Gastroesophageal sphincter (tissue), 4 donors: ENCODE results near the gene SLC35F1. TPM values are rescaled to one million over a fixed set of nuclear protein-coding genes. Genes with fewer than 3 reads are reported as not detected.

ENCODE experiments used
- ATAC-seq: fragments of 150-250 bp; one replicate; pipeline ENCODE4 v1.9.1; 2016; ENCODE audit warnings: mild to moderate bottlenecking, moderate library complexity
- H3K27ac ChIP-seq, 4 donors: fragments of 200-600 bp; sonication (generic) in 3 of 4; 1 replicate in 3 of 4; 2 replicates in 1 of 4; pipeline ENCODE4 v1.5.1; 2016 to 2019
- H3K27me3 ChIP-seq: fragments of 200-600 bp; sonication (generic); one replicate; pipeline ENCODE4 v1.5.1; 2019
- H3K36me3 ChIP-seq, 2 donors: fragments of 200-600 bp; sonication (generic); one replicate each; pipeline ENCODE4 v1.5.1; 2019; ENCODE audit warnings: control low read depth in 1 of 2
- H3K4me1 ChIP-seq, 3 donors: fragments of 200-600 bp; sonication (generic); 1 replicate in 2 of 3; 2 replicates in 1 of 3; pipeline ENCODE4 v1.5.1; 2016 to 2019; ENCODE audit warnings: control low read depth in 2 of 3
- H3K4me3 ChIP-seq, 2 donors: fragments of 200-600 bp; sonication (generic); one replicate each; pipeline ENCODE4 v1.5.1; 2019; ENCODE audit warnings: mild to moderate bottlenecking in 1 of 2, moderate library complexity in 1 of 2
- H3K9me3 ChIP-seq, 3 donors: fragments of 200-600 bp; sonication (generic); one replicate each; pipeline ENCODE4 v1.5.1; 2017 to 2019; ENCODE audit warnings: control low read depth in 2 of 3
- CTCF ChIP-seq, 4 experiments: fragments of 200-600 bp in 2 of 4; fragments of 450-650 bp in 2 of 4; sonication (generic) in 1 of 4; IDR thresholded peaks; one replicate each; pipeline ENCODE4 v1.5.1; 2017 to 2019; ENCODE audit warnings: antibody characterized with exemption in 4 of 4, mild to moderate bottlenecking in 2 of 4, moderate library complexity in 2 of 4
- EP300 ChIP-seq: sonication (generic); formaldehyde crosslinking; IDR thresholded peaks from one replicate; pipeline ENCODE4 v1.6.1; 2017; ENCODE audit warnings: antibody characterized with exemption, mild to moderate bottlenecking
- POLR2A ChIP-seq, 2 donors: fragments of 450-650 bp; IDR thresholded peaks; one replicate each; pipeline ENCODE4 v1.6.1; 2017; ENCODE audit warnings: antibody characterized with exemption in 2 of 2, mild to moderate bottlenecking in 2 of 2, moderate library complexity in 1 of 2
- POLR2AphosphoS5 ChIP-seq: sonication (generic); formaldehyde crosslinking; IDR thresholded peaks from one replicate; pipeline ENCODE4 v1.6.1; 2017; ENCODE audit warnings: antibody characterized with exemption
- WGBS, 2 donors: methylation state at CpG; one replicate each; pipeline ENCODE4 v1.1.5; 2018; ENCODE audit warnings: low coverage in 1 of 2; 5-methylcytosine and 5-hydroxymethylcytosine counted together
- total RNA-seq, 4 donors: library from RNA; depleted of rRNA; stranded (reverse); fragments of >200 nt; gene quantifications; one replicate each; pipeline ENCODE4 v1.1.0, GENCODE V29; 2016

Gene SLC35F1
- total RNA-seq, 4 donors from 2014 or later = 4.3 to 7.4 (median 5.9) TPM

DNA sequence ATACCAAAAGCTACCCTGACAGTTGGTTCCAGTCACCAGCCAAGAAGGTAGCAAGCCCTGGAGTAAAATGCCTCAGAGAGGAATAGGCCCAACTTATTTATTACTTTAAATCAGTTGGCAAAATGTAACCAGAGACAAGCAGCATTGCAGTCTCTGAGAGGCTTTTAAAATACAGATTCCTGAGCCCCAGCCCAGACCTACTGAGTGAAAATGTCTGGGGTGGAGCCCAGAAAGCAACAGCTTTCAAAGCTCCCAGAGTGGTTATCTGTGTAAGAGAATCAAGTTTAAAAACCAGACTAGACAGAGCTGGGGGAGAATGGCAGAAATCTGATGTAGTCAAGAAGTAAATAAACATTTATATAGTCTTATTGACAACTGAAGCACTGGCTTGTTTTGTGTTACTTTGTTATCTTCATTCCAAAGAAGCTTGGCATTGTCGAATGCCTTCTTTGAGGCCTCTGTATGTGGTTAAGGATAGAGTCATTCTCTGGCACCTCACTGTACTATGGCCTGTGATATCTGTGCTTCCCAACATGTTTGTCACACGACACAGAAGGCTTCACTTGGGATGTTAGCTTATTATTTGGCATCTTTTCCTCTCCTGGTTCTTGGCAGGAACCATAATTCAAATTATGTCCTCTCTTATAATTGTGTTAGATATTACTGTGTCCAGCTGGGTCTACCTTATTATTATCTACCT is 313.5 kb downstream of the SLC35F1 start:
- 79 to 100% methylated on average over 2 of the region's 2 CpGs for WGBS, 2 donors
- H3K27ac ChIP-seq = no peak overlapping the region
- no peak overlapping the region for H3K4me3 ChIP-seq
- no peaks in the 10 kb centered on the region for H3K27me3 ChIP-seq
- no peak for TF ChIP-seq CTCF (IDR thresholded peaks at IDR 0.05)
- TF ChIP-seq EP300 = no peak
- no peak for TF ChIP-seq POLR2AphosphoS5
- no peak for TF ChIP-seq POLR2A (IDR thresholded peaks at IDR 0.05)
- no peaks in the 10 kb centered on the region for H3K9me3 ChIP-seq
- no peak for ATAC-seq
- no peaks in the 10 kb centered on the region for H3K36me3 ChIP-seq
- no peaks in the 10 kb centered on the region for H3K4me1 ChIP-seq

DNA sequence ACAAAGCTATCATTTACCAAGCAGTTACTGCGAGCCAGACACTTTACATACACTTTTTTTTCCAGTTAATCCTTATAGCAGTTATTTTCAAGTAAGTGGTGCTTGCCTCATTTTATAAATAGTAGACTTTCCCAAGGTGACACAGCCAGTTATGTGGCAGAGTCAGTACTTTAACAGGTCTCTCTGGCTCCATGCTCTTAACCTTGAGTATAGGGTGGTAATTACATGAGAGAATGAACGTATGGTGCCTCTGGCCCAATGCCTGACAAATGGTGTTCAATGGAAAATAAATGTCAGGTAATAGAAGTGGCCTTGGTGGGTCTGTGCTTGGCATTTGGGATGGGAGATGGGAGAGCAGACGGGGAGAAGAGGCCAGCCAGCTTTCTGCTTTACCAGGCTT is 316.3 kb downstream of the SLC35F1 start:
- Histone ChIP-seq H3K4me3 (no peak overlapping the region), H3K36me3 (no peaks in the 10 kb centered on the region), H3K27ac (no peak overlapping the region), H3K27me3 (no peaks in the 10 kb centered on the region), H3K9me3 (no peaks in the 10 kb centered on the region), H3K4me1 (no peaks in the 10 kb centered on the region)
- WGBS, 2 donors = 62 to 67% methylated on average over 1 to 3 of the region's 3 CpGs
- ATAC-seq = no peak
- TF ChIP-seq POLR2A (IDR thresholded peaks at IDR 0.05) = no peak
- no peak for TF ChIP-seq POLR2AphosphoS5
- no peak for TF ChIP-seq EP300
- TF ChIP-seq CTCF (IDR thresholded peaks at IDR 0.05) = no peak

- no peak overlapping the region for H3K27ac ChIP-seq
- no peaks in the 10 kb centered on the region for H3K4me1 ChIP-seq
- no peaks in the 10 kb centered on the region for H3K36me3 ChIP-seq
- ATAC-seq = no peak
- TF ChIP-seq POLR2A (IDR thresholded peaks at IDR 0.05) (no peak), CTCF (IDR thresholded peaks at IDR 0.05) (no peak), POLR2AphosphoS5 (no peak), EP300 (no peak)
- no peaks in the 10 kb centered on the region for H3K9me3 ChIP-seq
- 43 to 76% methylated on average over 2 of the region's 3 CpGs for WGBS, 2 donors
- no peaks in the 10 kb centered on the region for H3K27me3 ChIP-seq
- H3K4me3 ChIP-seq = no peak overlapping the region
Measured at GRCh38 chr6:118228886-118229285, 321.8 kb downstream of the SLC35F1 start.

DNA sequence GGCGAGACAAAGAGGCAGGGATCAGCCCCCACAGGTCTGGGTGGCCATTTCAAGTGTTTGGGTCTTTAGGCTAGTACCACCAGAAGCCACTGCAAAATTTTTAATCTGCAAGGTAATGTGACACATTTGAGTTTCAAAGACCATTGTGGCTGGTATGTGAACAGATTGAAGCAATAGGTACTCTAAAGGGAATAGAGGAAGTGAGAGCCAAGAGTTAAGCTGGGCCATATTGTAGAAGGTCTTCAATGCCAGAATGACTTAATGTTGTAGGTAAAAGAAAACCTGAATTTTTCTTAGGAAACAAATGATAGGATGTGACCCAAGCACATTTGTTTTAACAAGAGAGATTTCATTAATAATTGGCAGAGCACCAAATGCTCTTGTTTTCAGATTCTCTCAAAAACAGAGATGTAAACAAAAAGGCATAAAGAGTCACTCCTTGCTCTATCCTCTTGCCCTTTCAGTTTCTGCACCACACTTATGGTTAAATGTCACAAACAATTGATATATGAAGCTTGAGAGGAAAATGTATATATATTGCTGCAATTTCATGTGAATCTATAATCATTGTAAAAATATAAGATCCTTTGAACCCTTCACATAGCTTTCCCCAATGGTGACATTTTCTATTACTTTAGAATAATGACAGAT is 333.9 kb downstream of the SLC35F1 start:
- H3K4me3 ChIP-seq = no peak overlapping the region

More for the DNA sequence above, 333.9 kb downstream of the SLC35F1 start:
- no peaks in the 10 kb centered on the region for H3K9me3 ChIP-seq
- H3K4me1 ChIP-seq = no peaks in the 10 kb centered on the region
- TF ChIP-seq CTCF (IDR thresholded peaks at IDR 0.05) = no peak
- TF ChIP-seq POLR2A (IDR thresholded peaks at IDR 0.05) = no peak
- TF ChIP-seq EP300 = no peak
- TF ChIP-seq POLR2AphosphoS5 = no peak
- no peak for ATAC-seq
- no peaks in the 10 kb centered on the region for H3K27me3 ChIP-seq
- H3K27ac ChIP-seq = no peak overlapping the region
- no peaks in the 10 kb centered on the region for H3K36me3 ChIP-seq
- WGBS, 2 donors = 88 to 100% methylated on average over 1 of the region's 1 CpG
